Smooth muscle cell (in vitro differentiated cells): ENCODE results near the gene IKBIP. TPM values are rescaled to one million over a fixed set of nuclear protein-coding genes. Genes with fewer than 3 reads are reported as not detected.
A peak's percentile ranks its signal among the peaks of the same experiment; 100 is the strongest.

ENCODE experiments used
- DNase-seq: peaks from one replicate; lab custom pipeline; 2025; ENCODE audit not compliant: unreplicated experiment; lab: John Stamatoyannopoulos, UW
- H2AFZ ChIP-seq: fragments of 200-600 bp; sonication (generic); 2 replicates; pipeline ENCODE4 v1.6.0; 2016; ENCODE audit warnings: antibody characterized with exemption, low read depth, mild to moderate bottlenecking
- H3F3A ChIP-seq: fragments of 200-600 bp; sonication (generic); 2 replicates; pipeline ENCODE4 v1.6.0; 2017; ENCODE audit warnings: antibody characterized with exemption, low read depth
- H3K27ac ChIP-seq: fragments of 200-600 bp; sonication (generic); 2 replicates; pipeline ENCODE4 v1.5.1; 2016; ENCODE audit warnings: low read depth, mild to moderate bottlenecking
- H3K27me3 ChIP-seq: fragments of 200-600 bp; sonication (generic); 2 replicates; pipeline ENCODE4 v1.6.1; 2016; ENCODE audit warnings: low read depth, mild to moderate bottlenecking
- H3K36me3 ChIP-seq: fragments of 200-600 bp; sonication (generic); 2 replicates; pipeline ENCODE4 v1.5.1; 2016; ENCODE audit warnings: low read depth
- H3K4me1 ChIP-seq: fragments of 200-600 bp; sonication (generic); 2 replicates; pipeline ENCODE4 v1.5.1; 2016; ENCODE audit warnings: low read depth
- H3K4me2 ChIP-seq: fragments of 200-600 bp; sonication (generic); 2 replicates; pipeline ENCODE4 v1.6.0; 2016; ENCODE audit warnings: mild to moderate bottlenecking
- H3K4me3 ChIP-seq: fragments of 200-600 bp; sonication (generic); 2 replicates; pipeline ENCODE4 v1.5.1; 2016; ENCODE audit warnings: mild to moderate bottlenecking
- H3K79me2 ChIP-seq: fragments of 200-600 bp; sonication (generic); 2 replicates; pipeline ENCODE4 v1.6.0; 2016; ENCODE audit warnings: low read depth, mild to moderate bottlenecking
- H3K9ac ChIP-seq: fragments of 200-600 bp; sonication (generic); 2 replicates; pipeline ENCODE4 v1.6.0; 2016; ENCODE audit warnings: low read depth
- H3K9me3 ChIP-seq: fragments of 200-600 bp; sonication (generic); replicated peaks from 2 replicates; pipeline ENCODE4 v1.5.1; 2016; ENCODE audit warnings: low read depth
- H4K20me1 ChIP-seq: fragments of 200-600 bp; sonication (generic); 2 replicates; pipeline ENCODE4 v1.6.0; 2016; ENCODE audit warnings: low read depth
- WGBS: methylation state at CpG from one replicate; pipeline ENCODE4 v1.1.7; 2016; ENCODE audit warnings: low lambda C conversion rate; 5-methylcytosine and 5-hydroxymethylcytosine counted together
- polyA plus RNA-seq: library from polyadenylated mRNA; unstranded; fragments of >200 nt; fragmentation: Nextera tagmentation; extraction: Ambion mirVana; gene quantifications from 2 replicates; pipeline ENCODE4 v1.2.1, GENCODE V29; 2016
- total RNA-seq: library from RNA; depleted of rRNA; stranded (reverse); fragments of >200 nt; gene quantifications from 2 replicates; pipeline ENCODE4 v1.2.3, GENCODE V29; 2014
- TF ChIP-seq, protein P1 (sequence below): fragments of 200-600 bp; sonication (generic); IDR thresholded peaks from 2 replicates; pipeline ENCODE4 v1.5.1; 2017; ENCODE audit warnings: borderline replicate concordance, mild to moderate bottlenecking, antibody characterized with exemption; ENCODE audit not compliant: insufficient read depth, poor library complexity, severe bottlenecking

The IKBIP gene
- total and polyA plus RNA-seq, 2 experiments from 2014 or later: 80.9 to 97.9 TPM

GRCh38 chr12:98593351-98594049, 51.1 kb downstream of the IKBIP start, which contains the start of gene SLC25A3:
Gene SLC25A3, plus strand, starts transcription at chr12:98593686. Its CDS starts 293 bp downstream, at chr12:98593979.
- peaks cover 14% of the 10 kb centered on the region for H3K4me1 ChIP-seq
- peaks cover 48% of the 10 kb centered on the region for H4K20me1 ChIP-seq
- H3K36me3 ChIP-seq: peaks cover 11% of the 10 kb centered on the region
- TF ChIP-seq, protein P1, sequence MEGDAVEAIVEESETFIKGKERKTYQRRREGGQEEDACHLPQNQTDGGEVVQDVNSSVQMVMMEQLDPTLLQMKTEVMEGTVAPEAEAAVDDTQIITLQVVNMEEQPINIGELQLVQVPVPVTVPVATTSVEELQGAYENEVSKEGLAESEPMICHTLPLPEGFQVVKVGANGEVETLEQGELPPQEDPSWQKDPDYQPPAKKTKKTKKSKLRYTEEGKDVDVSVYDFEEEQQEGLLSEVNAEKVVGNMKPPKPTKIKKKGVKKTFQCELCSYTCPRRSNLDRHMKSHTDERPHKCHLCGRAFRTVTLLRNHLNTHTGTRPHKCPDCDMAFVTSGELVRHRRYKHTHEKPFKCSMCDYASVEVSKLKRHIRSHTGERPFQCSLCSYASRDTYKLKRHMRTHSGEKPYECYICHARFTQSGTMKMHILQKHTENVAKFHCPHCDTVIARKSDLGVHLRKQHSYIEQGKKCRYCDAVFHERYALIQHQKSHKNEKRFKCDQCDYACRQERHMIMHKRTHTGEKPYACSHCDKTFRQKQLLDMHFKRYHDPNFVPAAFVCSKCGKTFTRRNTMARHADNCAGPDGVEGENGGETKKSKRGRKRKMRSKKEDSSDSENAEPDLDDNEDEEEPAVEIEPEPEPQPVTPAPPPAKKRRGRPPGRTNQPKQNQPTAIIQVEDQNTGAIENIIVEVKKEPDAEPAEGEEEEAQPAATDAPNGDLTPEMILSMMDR: no peak
- peak within 1 kb of the TSS; percentile 93 for H3K4me2 ChIP-seq
- H2AFZ ChIP-seq: peak within 1 kb of the TSS; percentile 95
- 1% methylated on average over 59 of the region's 67 CpGs for WGBS
- H3K27me3 ChIP-seq: no peaks in the 10 kb centered on the region
- no peaks in the 10 kb centered on the region for H3K9me3 ChIP-seq
- H3F3A ChIP-seq: peaks cover 9% of the 10 kb centered on the region
- peak; percentile 74 for DNase-seq
- peak within 1 kb of the TSS; percentile 87 for H3K27ac ChIP-seq
- H3K79me2 ChIP-seq: peaks cover 49% of the 10 kb centered on the region
- peak within 1 kb of the TSS; percentile 76 for H3K4me3 ChIP-seq
- peak within 1 kb of the TSS; percentile 98 for H3K9ac ChIP-seq

DNA sequence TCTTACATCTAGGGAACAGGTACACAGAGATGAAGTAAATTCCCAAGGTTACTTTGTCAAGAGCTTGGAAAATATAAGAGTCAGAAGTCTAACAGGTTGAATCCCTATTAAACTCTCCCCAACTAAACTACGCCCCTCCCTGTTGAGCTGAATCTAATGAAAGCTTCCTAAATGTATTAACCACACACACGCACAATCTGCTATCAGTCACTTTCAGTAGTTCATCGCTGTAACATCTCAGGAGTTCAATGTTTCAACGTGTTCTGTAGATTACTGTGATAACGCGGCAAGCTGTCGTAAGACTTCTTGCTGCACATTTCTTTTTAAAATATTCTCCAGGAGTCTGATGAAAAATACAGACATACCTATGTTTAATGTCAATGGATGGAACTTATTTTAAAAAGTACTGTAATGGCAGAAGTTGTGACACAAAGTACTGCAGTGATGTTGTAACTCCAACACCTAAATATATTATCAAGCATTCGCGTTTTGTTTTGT, 51.7 kb downstream of the IKBIP start:
- TF ChIP-seq, protein P1: no peak
- Histone ChIP-seq H3F3A (peaks cover 5% of the 10 kb centered on the region), H3K9me3 (no peaks in the 10 kb centered on the region), H3K27me3 (no peaks in the 10 kb centered on the region), H3K4me1 (peaks cover 14% of the 10 kb centered on the region), H3K27ac (peak overlapping the region; percentile 87), H4K20me1 (peaks cover 42% of the 10 kb centered on the region), H3K36me3 (peaks cover 5% of the 10 kb centered on the region), H3K4me3 (peak overlapping the region; percentile 76), H3K4me2 (peak overlapping the region; percentile 86), H2AFZ (peak overlapping the region; percentile 95), H3K79me2 (peaks cover 43% of the 10 kb centered on the region), H3K9ac (peak overlapping the region; percentile 84)
- 56% methylated on average over 9 of the region's 9 CpGs for WGBS
- no peak for DNase-seq

GRCh38 chr12:98591209-98591608, 53.4 kb downstream of the IKBIP start:
- H3K9me3 ChIP-seq: no peaks in the 10 kb centered on the region
- no peak overlapping the region for H3K9ac ChIP-seq
- peaks cover 26% of the 10 kb centered on the region for H3K79me2 ChIP-seq
- 88% methylated on average over 4 of the region's 4 CpGs for WGBS
- peaks cover 26% of the 10 kb centered on the region for H4K20me1 ChIP-seq
- DNase-seq: no peak
- no peaks in the 10 kb centered on the region for H3K36me3 ChIP-seq
- TF ChIP-seq, protein P1: no peak
- H3K27ac ChIP-seq: no peak overlapping the region
- no peaks in the 10 kb centered on the region for H3F3A ChIP-seq
- no peaks in the 10 kb centered on the region for H3K27me3 ChIP-seq
- peaks cover 12% of the 10 kb centered on the region for H3K4me1 ChIP-seq
- no peak overlapping the region for H3K4me2 ChIP-seq
- H2AFZ ChIP-seq: no peak overlapping the region
- no peak overlapping the region for H3K4me3 ChIP-seq
